Type B pancreatic cell (in vitro differentiated cells): ENCODE measurements around the gene PRKCA. TPM values are rescaled to one million over a fixed set of nuclear protein-coding genes. Genes with fewer than 3 reads are reported as not detected.
A peak's percentile ranks its signal among the peaks of the same experiment; 100 is the strongest.

Source experiments
- DNase-seq: peaks from one replicate; pipeline ENCODE4 v3.0.0; 2021; ENCODE audit warnings: mixed read lengths; ENCODE audit not compliant: unreplicated experiment; ENCODE audit errors: extremely low spot score
- H3K27ac Mint-ChIP-seq: 2 replicates; pipeline ENCODE4 v1.8.0; 2021; ENCODE audit warnings: mild to moderate bottlenecking, mixed read lengths
- H3K27me3 Mint-ChIP-seq: 2 replicates; pipeline ENCODE4 v1.8.0; 2021; ENCODE audit warnings: mixed read lengths
- H3K36me3 Mint-ChIP-seq: 2 replicates; pipeline ENCODE4 v1.8.0; 2021; ENCODE audit warnings: mixed read lengths
- H3K4me1 Mint-ChIP-seq: one replicate; pipeline ENCODE4 v1.8.0; 2021; ENCODE audit warnings: mixed read lengths; ENCODE audit not compliant: unreplicated experiment
- H3K4me3 Mint-ChIP-seq: 2 replicates; pipeline ENCODE4 v1.8.0; 2021; ENCODE audit warnings: mild to moderate bottlenecking, mixed read lengths
- H3K9me3 Mint-ChIP-seq: 2 replicates; pipeline ENCODE4 v1.8.0; 2021; ENCODE audit warnings: mixed read lengths
- CTCF ChIP-seq: fragments of 200-600 bp; sonication (generic); conservative IDR thresholded peaks from 2 replicates; pipeline ENCODE4 v1.5.0; 2021; ENCODE audit warnings: antibody characterized with exemption, mild to moderate bottlenecking
- total RNA-seq: library from RNA; stranded (reverse); gene quantifications from 2 replicates; pipeline ENCODE4 v1.2.1, GENCODE V29; 2021; ENCODE audit warnings: low replicate concordance

The PRKCA gene
- total RNA-seq, 1 donor from 2014 or later = 16.1 TPM

- H3K27ac Mint-ChIP-seq = peak overlapping the region; percentile 33
- no peaks in the 10 kb centered on the region for H3K27me3 Mint-ChIP-seq
- no peaks in the 10 kb centered on the region for H3K36me3 Mint-ChIP-seq
- peaks cover 11% of the 10 kb centered on the region for H3K4me1 Mint-ChIP-seq
- no peak for TF ChIP-seq CTCF
- H3K9me3 Mint-ChIP-seq = no peaks in the 10 kb centered on the region
- no peak overlapping the region for H3K4me3 Mint-ChIP-seq
- DNase-seq = no peak
Measured at GRCh38 chr17:66507982-66508760, 205.8 kb downstream of the PRKCA start.

GRCh38 chr17:66508896-66509844 lies 206.8 kb downstream of the PRKCA start:
- H3K27ac Mint-ChIP-seq = no peak overlapping the region

GRCh38 chr17:66509926-66510325 lies 207.5 kb downstream of the PRKCA start:
- no peak overlapping the region for H3K27ac Mint-ChIP-seq
- peaks cover 9% of the 10 kb centered on the region for H3K4me1 Mint-ChIP-seq
- no peak for TF ChIP-seq CTCF

More at GRCh38 chr17:66508896-66509844, 206.8 kb downstream of the PRKCA start:
- no peaks in the 10 kb centered on the region for H3K36me3 Mint-ChIP-seq
- no peak for DNase-seq
- peaks cover 9% of the 10 kb centered on the region for H3K4me1 Mint-ChIP-seq
- no peak overlapping the region for H3K4me3 Mint-ChIP-seq
- no peaks in the 10 kb centered on the region for H3K9me3 Mint-ChIP-seq
- no peak for TF ChIP-seq CTCF
- no peaks in the 10 kb centered on the region for H3K27me3 Mint-ChIP-seq

GRCh38 chr17:66511135-66511534 lies 208.7 kb downstream of the PRKCA start:
- H3K27ac Mint-ChIP-seq = no peak overlapping the region
- no peaks in the 10 kb centered on the region for H3K27me3 Mint-ChIP-seq
- no peak overlapping the region for H3K4me3 Mint-ChIP-seq
- H3K36me3 Mint-ChIP-seq = no peaks in the 10 kb centered on the region
- H3K9me3 Mint-ChIP-seq = no peaks in the 10 kb centered on the region
- no peak for TF ChIP-seq CTCF
- DNase-seq = no peak
- H3K4me1 Mint-ChIP-seq = peaks cover 9% of the 10 kb centered on the region

More at GRCh38 chr17:66509926-66510325, 207.5 kb downstream of the PRKCA start:
- Mint-ChIP-seq H3K4me3 (no peak overlapping the region), H3K27me3 (no peaks in the 10 kb centered on the region), H3K36me3 (no peaks in the 10 kb centered on the region), H3K9me3 (no peaks in the 10 kb centered on the region)
- no peak for DNase-seq

- Mint-ChIP-seq H3K36me3 (no peaks in the 10 kb centered on the region), H3K9me3 (no peaks in the 10 kb centered on the region), H3K4me1 (peaks cover 4% of the 10 kb centered on the region), H3K4me3 (no peak overlapping the region), H3K27me3 (no peaks in the 10 kb centered on the region), H3K27ac (no peak overlapping the region)
- TF ChIP-seq CTCF = no peak
- no peak for DNase-seq
Measured at GRCh38 chr17:66514227-66514806, 211.9 kb downstream of the PRKCA start.
